HCT116 (cell line): ENCODE data around the gene GGA1. TPM values are rescaled to one million over a fixed set of nuclear protein-coding genes. Genes with fewer than 3 reads are reported as not detected.

Source experiments
- ATAC-seq: fragments of 200-7000 bp; cut with Tn5 transposase; 2 replicates; pipeline ENCODE4 v1.9.1; 2020; ENCODE audit warnings: mild to moderate bottlenecking, moderate library complexity
- BruUV-seq: library from RNA; stranded (reverse); fragments of 400-500 nt; replicated peaks from 2 replicates; lab custom pipeline; 2021; lab: Mats Ljungman, UMichigan
- CTCF ChIA-PET: fragments of 300-600 bp; sonication (Branson Sonifier 250); formaldehyde crosslinking; loops from one replicate; lab custom pipeline; 2021; ENCODE audit warnings: antibody characterized with exemption; lab: Charles Lee
- POLR2A ChIA-PET: fragments of 300-600, 350-600 bp; sonication (Branson Sonifier 250); formaldehyde crosslinking; loops from one replicate; lab custom pipeline; 2021; ENCODE audit warnings: antibody characterized with exemption; lab: Charles Lee
- RAD21 ChIA-PET, 2 experiments: fragments of 300-600 bp; sonication (Branson Sonifier 250); formaldehyde crosslinking; loops; one replicate each; lab custom pipeline; 2023; ENCODE audit warnings: low total read pairs in 2 of 2; ENCODE audit not compliant: uncharacterized antibody in 2 of 2, unreplicated experiment in 2 of 2, low non-redundant PET in 1 of 2; lab: Charles Lee
- DNase-seq: peaks from one replicate; pipeline ENCODE4 v3.0.0-alpha.2; 2010; ENCODE audit warnings: low read depth, low spot score
- H2AFZ ChIP-seq: fragments of 200-600 bp; shearing (Covaris generic), sonication (generic); 2 replicates; pipeline ENCODE4 v1.6.1; 2017; ENCODE audit warnings: low read depth, mixed run types, mixed read lengths, antibody characterized with exemption, low read length; ENCODE audit not compliant: poor library complexity, severe bottlenecking
- H3K27ac ChIP-seq: 2 replicates; pipeline ENCODE4 v1.5.1; 2012; ENCODE audit warnings: low read depth, low read length
- H3K27me3 ChIP-seq: fragments of 200-600 bp; sonication (generic); 2 replicates; pipeline ENCODE4 v1.6.1; 2016; ENCODE audit warnings: mixed run types, low read length, mixed read lengths; ENCODE audit not compliant: insufficient read depth
- H3K36me3 ChIP-seq, 2 experiments: fragments of 200-500 bp in 1 of 2; fragments of 200-600 bp in 1 of 2; sonication (Bioruptor generic) in 1 of 2; sonication (generic) in 1 of 2; 2 replicates each; pipeline versions ENCODE4 v1.5.1 to v1.6.1; 2014 to 2016; ENCODE audit warnings: low read length in 2 of 2, inconsistent platforms in 1 of 2, mixed read lengths in 1 of 2, mixed run types in 1 of 2; ENCODE audit not compliant: insufficient read depth in 2 of 2, control insufficient read depth in 1 of 2
- H3K4me1 ChIP-seq, 2 experiments: fragments of 200-600 bp in 1 of 2; sonication (generic) in 1 of 2; 2 replicates each; pipeline versions ENCODE4 v1.5.1 to v1.6.1; 2012 to 2017; ENCODE audit warnings: low read length in 2 of 2, inconsistent platforms in 1 of 2, mild to moderate bottlenecking in 1 of 2, mixed read lengths in 1 of 2, mixed run types in 1 of 2, moderate library complexity in 1 of 2; ENCODE audit not compliant: insufficient read depth in 2 of 2, control insufficient read depth in 1 of 2
- H3K4me2 ChIP-seq: fragments of 200-600 bp; sonication (generic); 2 replicates; pipeline ENCODE4 v1.6.1; 2017; ENCODE audit warnings: mixed run types, low read length, mixed read lengths
- H3K4me3 ChIP-seq, 2 experiments: fragments of 200-600 bp in 1 of 2; sonication (generic) in 1 of 2; replicated peaks in 1 of 2; 2 replicates each; pipeline ENCODE4 v1.5.1; 2011 to 2016; ENCODE audit warnings: low read length in 2 of 2, control low read depth in 1 of 2, low read depth in 1 of 2, mild to moderate bottlenecking in 1 of 2, mixed read lengths in 1 of 2, mixed run types in 1 of 2
- H3K79me2 ChIP-seq: fragments of 200-600 bp; sonication (generic); 2 replicates; pipeline ENCODE4 v1.6.1; 2017; ENCODE audit warnings: mild to moderate bottlenecking, mixed run types, low read length, moderate library complexity, mixed read lengths; ENCODE audit not compliant: insufficient read depth
- H3K9ac ChIP-seq: fragments of 200-600 bp; sonication (generic); 2 replicates; pipeline ENCODE4 v1.6.1; 2016; ENCODE audit warnings: low read length, mixed read lengths
- H3K9me2 ChIP-seq: fragments of 200-600 bp; sonication (generic), shearing (Covaris generic); 2 replicates; pipeline ENCODE4 v1.6.1; 2017; ENCODE audit warnings: mixed run types, mild to moderate bottlenecking, moderate library complexity; ENCODE audit not compliant: insufficient read depth
- H3K9me3 ChIP-seq, 2 experiments: fragments of 200-500 bp in 1 of 2; fragments of 200-600 bp in 1 of 2; sonication (Bioruptor generic) in 1 of 2; sonication (generic) in 1 of 2; 2 replicates each; pipeline ENCODE4 v1.6.1; 2014 to 2017; ENCODE audit warnings: low read length in 2 of 2, mixed read lengths in 2 of 2, inconsistent platforms in 1 of 2, low read depth in 1 of 2, mild to moderate bottlenecking in 1 of 2, mixed run types in 1 of 2, moderate library complexity in 1 of 2; ENCODE audit not compliant: control insufficient read depth in 1 of 2, insufficient read depth in 1 of 2
- H4K20me1 ChIP-seq: fragments of 200-600 bp; sonication (generic), shearing (Covaris generic); 2 replicates; pipeline ENCODE4 v1.6.1; 2017; ENCODE audit warnings: mixed run types, mild to moderate bottlenecking, moderate library complexity; ENCODE audit not compliant: insufficient read depth
- ELF1 ChIP-seq: IDR thresholded peaks from 2 replicates; pipeline ENCODE4 v1.6.1; 2012; ENCODE audit warnings: low read depth, borderline replicate concordance
- ZFX ChIP-seq: fragments of 450-650 bp; IDR thresholded peaks from 2 replicates; pipeline ENCODE4 v1.6.1; 2017
- intact Hi-C: fragments of 100-400 bp; cut with micrococcal nuclease; formaldehyde crosslinking; loops from 2 replicates; pipeline ENCODE4 v1.10.0; 2022
- total RNA-seq: library from RNA; stranded (reverse); gene quantifications from one replicate; pipeline ENCODE4 v1.2.1, GENCODE V29; 2021; ENCODE audit not compliant: unreplicated experiment
- TF ChIP-seq, protein P1 (sequence below), 3 experiments: fragments of 200-600 bp in 1 of 3; sonication (generic) in 1 of 3; IDR thresholded peaks in 2 of 3; conservative IDR thresholded peaks in 1 of 3; 2 replicates each; pipeline ENCODE4 v1.5.1; 2012 to 2017; ENCODE audit warnings: low read depth in 2 of 3, low read length in 2 of 3, antibody characterized with exemption in 1 of 3, borderline replicate concordance in 1 of 3, control low read depth in 1 of 3, mild to moderate bottlenecking in 1 of 3, mixed read lengths in 1 of 3, mixed run types in 1 of 3, moderate library complexity in 1 of 3; ENCODE audit not compliant: insufficient read depth in 1 of 3

The GGA1 gene
- total RNA-seq, 1 experiment from 2014 or later, result 89.8 TPM

DNA sequence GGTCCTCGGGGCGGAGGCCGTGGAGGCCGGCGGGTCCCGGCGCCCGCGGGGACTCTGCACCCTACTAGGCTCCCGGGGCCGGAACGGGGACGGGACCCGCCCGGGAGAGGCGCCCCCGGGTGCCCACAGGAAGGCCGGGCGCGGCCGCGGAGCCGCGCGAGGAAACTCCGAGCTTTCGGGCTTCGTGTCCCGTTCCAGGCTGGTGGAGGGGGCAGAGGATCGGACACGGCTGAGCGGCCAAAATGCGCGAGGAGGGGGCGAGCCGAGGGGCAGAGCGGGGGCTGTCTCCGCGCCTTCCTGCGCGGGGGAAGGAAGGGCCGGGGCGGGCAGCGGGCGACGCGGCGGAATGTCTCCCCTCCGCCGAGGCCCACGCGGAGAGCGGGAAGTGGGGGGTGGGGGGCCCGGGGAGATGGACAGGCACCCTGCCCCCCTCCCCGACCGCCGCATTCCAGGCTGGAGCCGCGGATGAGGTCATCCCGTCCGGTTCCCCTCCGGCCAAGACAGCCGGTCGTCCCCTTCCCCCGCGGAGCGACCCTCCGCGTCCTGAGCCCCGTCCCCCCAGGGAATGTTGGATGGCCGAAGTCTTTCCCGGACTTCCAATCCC, 47.9 kb upstream of the GGA1 start:
- Histone ChIP-seq H3K9ac (peak overlapping the region; percentile 95), H3K27ac (peak overlapping the region; percentile 99), H3K79me2 (peaks cover 53% of the 10 kb centered on the region), H2AFZ (no peak overlapping the region), H3K27me3 (no peaks in the 10 kb centered on the region), H3K4me1 (peaks cover 45 to 69% of the 10 kb centered on the region in 2 experiments), H3K9me3 (no peaks in the 10 kb centered on the region), H3K9me2 (no peaks in the 10 kb centered on the region), H4K20me1 (no peaks in the 10 kb centered on the region), H3K4me2 (peak overlapping the region; percentile 91), H3K36me3 (peaks cover 0 to 18% of the 10 kb centered on the region in 2 experiments; a peak in 1 of 4 replicates), H3K4me3 (peak overlapping the region; percentile 82 to 90)
- no TSS peak for BruUV-seq
- intact Hi-C loops, result no loop called here
- ChIA-PET RAD21 (no interaction called here), CTCF (interaction anchor here (1.2 to 10.7 kb wide), 3 partner anchors 15 to 88 kb away, joined by 3 to 238 read pairs (median 3); no protein-coding TSS in a partner anchor), POLR2A (interaction anchor here (0.9 to 1.3 kb wide), 2 partner anchors 13 to 15 kb away, joined by 3 to 6 read pairs; no protein-coding TSS in a partner anchor)
- DNase-seq, result no peak
- ATAC-seq, result peak; percentile 12
- TF ChIP-seq ELF1 (no peak), ZFX (peak; percentile 57; the same call in 1 of the 2 replicates)
- TF ChIP-seq, protein P1, sequence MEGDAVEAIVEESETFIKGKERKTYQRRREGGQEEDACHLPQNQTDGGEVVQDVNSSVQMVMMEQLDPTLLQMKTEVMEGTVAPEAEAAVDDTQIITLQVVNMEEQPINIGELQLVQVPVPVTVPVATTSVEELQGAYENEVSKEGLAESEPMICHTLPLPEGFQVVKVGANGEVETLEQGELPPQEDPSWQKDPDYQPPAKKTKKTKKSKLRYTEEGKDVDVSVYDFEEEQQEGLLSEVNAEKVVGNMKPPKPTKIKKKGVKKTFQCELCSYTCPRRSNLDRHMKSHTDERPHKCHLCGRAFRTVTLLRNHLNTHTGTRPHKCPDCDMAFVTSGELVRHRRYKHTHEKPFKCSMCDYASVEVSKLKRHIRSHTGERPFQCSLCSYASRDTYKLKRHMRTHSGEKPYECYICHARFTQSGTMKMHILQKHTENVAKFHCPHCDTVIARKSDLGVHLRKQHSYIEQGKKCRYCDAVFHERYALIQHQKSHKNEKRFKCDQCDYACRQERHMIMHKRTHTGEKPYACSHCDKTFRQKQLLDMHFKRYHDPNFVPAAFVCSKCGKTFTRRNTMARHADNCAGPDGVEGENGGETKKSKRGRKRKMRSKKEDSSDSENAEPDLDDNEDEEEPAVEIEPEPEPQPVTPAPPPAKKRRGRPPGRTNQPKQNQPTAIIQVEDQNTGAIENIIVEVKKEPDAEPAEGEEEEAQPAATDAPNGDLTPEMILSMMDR (IDR thresholded peaks at IDR 0.05 in 2 of 3, conservative IDR thresholded peaks at IDR 0.05 in 1 of 3; ENCODE audit: borderline replicate concordance in 1 of 3, insufficient read depth in 1 of 3, low read depth in 2 of 3, low read length in 2 of 3), result no peak
